IMR-90 (cell line): ENCODE results near the gene CYB561D1. TPM values are rescaled to one million over a fixed set of nuclear protein-coding genes. Genes with fewer than 3 reads are reported as not detected.

Experiments
- ATAC-seq: fragments of 200-7000 bp; cut with Tn5 transposase; 2 replicates; pipeline ENCODE4 v1.9.1; 2020; ENCODE audit warnings: low read depth, mild to moderate bottlenecking, moderate library complexity
- BruUV-seq: library from RNA; stranded (reverse); fragments of 400-500 nt; replicated peaks from 2 replicates; lab custom pipeline; 2021; lab: Mats Ljungman, UMichigan
- CTCF ChIA-PET: fragments of 300-600 bp; formaldehyde crosslinking; extraction: SDS; loops from one replicate; lab custom pipeline; 2021; ENCODE audit warnings: antibody characterized with exemption; lab: Yijun Ruan, JAX
- POLR2A ChIA-PET: fragments of 300-600 bp; sonication (Branson Sonifier 250); formaldehyde crosslinking; loops from one replicate; lab custom pipeline; 2022; ENCODE audit warnings: antibody characterized with exemption; ENCODE audit not compliant: unreplicated experiment; lab: Charles Lee
- DNase-seq: peaks from one replicate; pipeline ENCODE4 v3.0.0; 2013
- H2AFZ ChIP-seq: replicated peaks from 2 replicates; pipeline ENCODE3; 2013; ENCODE audit warnings: low read length, mild to moderate bottlenecking; ENCODE audit not compliant: poor library complexity
- H2AK5ac ChIP-seq: 2 replicates; pipeline ENCODE4 v1.6.1; 2013; ENCODE audit warnings: low read depth, low read length, inconsistent platforms
- H2AK9ac ChIP-seq: replicated peaks from 2 replicates; pipeline ENCODE3; 2013; ENCODE audit warnings: mild to moderate bottlenecking, low read depth, low read length, moderate library complexity; ENCODE audit not compliant: poor library complexity
- H2BK120ac ChIP-seq: 2 replicates; pipeline ENCODE4 v1.6.1; 2013; ENCODE audit warnings: low read depth, low read length, inconsistent platforms
- H2BK15ac ChIP-seq: 3 replicates; pipeline ENCODE4 v1.6.1; 2013; ENCODE audit warnings: low read depth, low read length, inconsistent platforms
- H2BK20ac ChIP-seq: 2 replicates; pipeline ENCODE4 v1.6.1; 2013; ENCODE audit warnings: low read depth, mild to moderate bottlenecking, inconsistent platforms, low read length, moderate library complexity
- H2BK5ac ChIP-seq: 2 replicates; pipeline ENCODE4 v1.6.1; 2013; ENCODE audit warnings: mild to moderate bottlenecking, low read depth, low read length, inconsistent platforms; ENCODE audit not compliant: poor library complexity, severe bottlenecking
- H3K14ac ChIP-seq: replicated peaks from 2 replicates; pipeline ENCODE4 v1.6.1; 2013; ENCODE audit warnings: low read depth, low read length, inconsistent platforms
- H3K18ac ChIP-seq: 2 replicates; pipeline ENCODE4 v1.6.1; 2013; ENCODE audit warnings: low read depth, low read length, control low read depth
- H3K23ac ChIP-seq: 2 replicates; pipeline ENCODE4 v1.6.1; 2013; ENCODE audit warnings: low read depth, low read length, inconsistent platforms
- H3K27ac ChIP-seq: 2 replicates; pipeline ENCODE4 v1.5.1; 2013; ENCODE audit warnings: mild to moderate bottlenecking, control low read depth, low read length; ENCODE audit not compliant: insufficient read depth
- H3K27me3 ChIP-seq: 2 replicates; pipeline ENCODE4 v1.6.1; 2013; ENCODE audit warnings: low read length; ENCODE audit not compliant: control insufficient read depth, insufficient read depth
- H3K36me3 ChIP-seq: 2 replicates; pipeline ENCODE4 v1.6.1; 2013; ENCODE audit warnings: low read length, mixed read lengths; ENCODE audit not compliant: control insufficient read depth, insufficient read depth
- H3K4ac ChIP-seq: 2 replicates; pipeline ENCODE4 v1.6.1; 2013; ENCODE audit warnings: low read depth, low read length, inconsistent platforms
- H3K4me1 ChIP-seq: 2 replicates; pipeline ENCODE4 v1.6.1; 2013; ENCODE audit warnings: low read length, mixed read lengths; ENCODE audit not compliant: control insufficient read depth, insufficient read depth
- H3K4me2 ChIP-seq: 2 replicates; pipeline ENCODE4 v1.6.1; 2013; ENCODE audit warnings: low read depth, mild to moderate bottlenecking, control low read depth, low read length, moderate library complexity
- H3K4me3 ChIP-seq: 2 replicates; pipeline ENCODE4 v1.5.1; 2013; ENCODE audit warnings: low read depth, mild to moderate bottlenecking, control low read depth, low read length, moderate library complexity; ENCODE audit not compliant: insufficient read depth
- H3K56ac ChIP-seq: 2 replicates; pipeline ENCODE4 v1.6.1; 2013; ENCODE audit warnings: low read length, inconsistent platforms; ENCODE audit not compliant: insufficient read depth; ENCODE audit errors: extremely low read depth
- H3K79me1 ChIP-seq, 2 experiments: 2 replicates each; pipeline ENCODE4 v1.6.1; 2013; ENCODE audit warnings: low read length in 2 of 2, inconsistent platforms in 1 of 2, low read depth in 1 of 2
- H3K9ac ChIP-seq: 2 replicates; pipeline ENCODE4 v1.6.1; 2013; ENCODE audit warnings: low read depth, low read length, control low read depth
- H3K9me1 ChIP-seq: 2 replicates; pipeline ENCODE4 v1.6.1; 2013; ENCODE audit warnings: low read length, inconsistent platforms; ENCODE audit not compliant: insufficient read depth
- H3K9me3 ChIP-seq: 2 replicates; pipeline ENCODE4 v1.6.1; 2013; ENCODE audit warnings: low read length; ENCODE audit not compliant: control insufficient read depth, insufficient read depth
- H4K20me1 ChIP-seq: 2 replicates; pipeline ENCODE4 v1.6.1; 2013; ENCODE audit warnings: low read length, inconsistent platforms; ENCODE audit not compliant: insufficient read depth
- H4K5ac ChIP-seq: 2 replicates; pipeline ENCODE4 v1.6.1; 2013; ENCODE audit warnings: mild to moderate bottlenecking, low read depth, low read length, control low read depth
- H4K8ac ChIP-seq, 2 experiments: 2 replicates each; pipeline ENCODE4 v1.6.1; 2013; ENCODE audit warnings: low read depth in 2 of 2, low read length in 2 of 2, control low read depth in 1 of 2, inconsistent platforms in 1 of 2
- H4K91ac ChIP-seq: 2 replicates; pipeline ENCODE4 v1.6.1; 2013; ENCODE audit warnings: low read depth, low read length, inconsistent platforms; ENCODE audit not compliant: insufficient read depth
- RFX5 ChIP-seq: IDR thresholded peaks from 2 replicates; pipeline ENCODE4 v1.8.0; 2012; ENCODE audit warnings: low read depth, mild to moderate bottlenecking, low read length, moderate library complexity
- WGBS, 2 experiments: methylation state at CpG; one replicate each; pipeline versions ENCODE4 v1.1.5 to v1.1.7; 2013; ENCODE audit warnings: missing lambda C conversion rate in 2 of 2; ENCODE audit not compliant: insufficient read length in 1 of 2; ENCODE audit errors: extremely low coverage in 2 of 2; 5-methylcytosine and 5-hydroxymethylcytosine counted together
- dilution Hi-C: fragments of 300-500 bp; cut with HindIII; formaldehyde crosslinking; loops from one replicate; pipeline ENCODE4 v1.14.3; 2018; ENCODE audit warnings: low sequenced_read_pairs; ENCODE audit not compliant: unreplicated experiment
- in situ Hi-C: fragments of 300-500 bp; cut with MboI; formaldehyde crosslinking; loops from 3 replicates; pipeline ENCODE4 v1.14.3; 2019; ENCODE audit warnings: low sequenced_read_pairs, inconsistent platforms, mixed read lengths
- intact Hi-C: fragments of 100-400 bp; cut with micrococcal nuclease; formaldehyde crosslinking; loops from 2 replicates; pipeline ENCODE4 v1.10.0; 2022
- polyA plus RNA-seq, 3 experiments: library from polyadenylated mRNA; depleted of rRNA; stranded (reverse); fragments of >200 nt; gene quantifications; 2 replicates each; pipeline ENCODE4 v1.2.3, GENCODE V29; 2012; ENCODE audit warnings: low replicate concordance in 1 of 3
- total RNA-seq: library from RNA; depleted of rRNA; stranded (reverse); fragments of >200 nt; gene quantifications from 2 replicates; pipeline ENCODE4 v1.2.3, GENCODE V29; 2012

The CYB561D1 gene
- total and polyA plus RNA-seq, 2 of the 4 experiments (the other 2 are of a cell fraction): 5.7 to 8.1 TPM

DNA sequence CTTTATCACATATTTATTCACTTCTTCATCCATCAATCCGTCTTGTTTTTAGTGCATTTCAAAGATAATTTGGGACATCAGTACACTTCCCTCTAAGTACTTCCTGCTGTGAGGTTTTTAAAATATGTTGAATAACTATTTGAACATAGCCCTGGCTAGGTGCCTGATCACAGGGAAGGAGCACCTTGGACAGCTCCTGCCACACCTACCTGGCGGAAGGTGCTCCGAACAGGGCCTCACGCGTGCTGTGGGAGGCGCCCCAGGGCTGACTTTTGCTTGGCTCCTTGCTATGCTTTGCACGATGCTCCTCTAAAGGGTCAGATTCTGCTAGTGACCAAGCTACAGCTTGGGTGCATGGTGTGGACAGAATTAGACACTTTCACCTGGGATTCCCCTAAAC lies 15.1 kb upstream of the CYB561D1 start:
- ChIA-PET POLR2A (no interaction called here), CTCF (interaction anchor here (1.1 kb wide), 1 partner anchor 9 kb away, joined by 3 read pairs; no protein-coding TSS in a partner anchor)
- Histone ChIP-seq H3K4me1 (peaks cover 3% of the 10 kb centered on the region; the same call in 1 of the 2 replicates), H3K18ac (no peak overlapping the region), H4K91ac (no peak overlapping the region), H3K14ac (no peak overlapping the region), H3K4ac (no peak overlapping the region), H3K4me3 (no peak overlapping the region), H3K9me3 (no peaks in the 10 kb centered on the region), H4K20me1 (no peaks in the 10 kb centered on the region), H2BK15ac (no peak overlapping the region), H3K79me1 (no peaks in the 10 kb centered on the region), H3K27me3 (peaks cover 37% of the 10 kb centered on the region), H3K9me1 (no peaks in the 10 kb centered on the region), H2AK9ac (no peak overlapping the region), H3K4me2 (no peak overlapping the region), H3K27ac (no peak overlapping the region), H3K36me3 (no peaks in the 10 kb centered on the region), H4K8ac (no peak overlapping the region), H3K56ac (no peak overlapping the region), H3K9ac (no peak overlapping the region), H2AK5ac (no peak overlapping the region), H4K5ac (no peak overlapping the region), H2BK20ac (no peak overlapping the region), H2BK5ac (no peak overlapping the region), H2BK120ac (no peak overlapping the region), H2AFZ (no peak overlapping the region), H3K23ac (no peak overlapping the region)
- 29% methylated on average over 5 of the region's 7 CpGs; no CpG with 5 or more reads in 1 of the 2 experiments for WGBS, 2 experiments
- BruUV-seq: no TSS peak
- intact Hi-C loops (no loop called here), in situ Hi-C loops (no loop called here), dilution Hi-C loops (no loop called here)
- DNase-seq: no peak
- TF ChIP-seq RFX5: no peak
- ATAC-seq: no peak
